Dendritic cell treated with granulocyte-macrophage colony-stimulating factor and Interleukin-4, amounts not matched to agents 40 ng/mL and 50 ng/mL, for 4 days (primary cell): Measurements from ENCODE around the gene ELOVL1.

ENCODE experiments used
- H3K27ac Mint-ChIP-seq: one replicate; pipeline ENCODE4 v1.8.0; 2022; ENCODE audit warnings: mild to moderate bottlenecking, mixed read lengths
- H3K27me3 Mint-ChIP-seq: one replicate; pipeline ENCODE4 v1.8.0; 2022; ENCODE audit warnings: mild to moderate bottlenecking, mixed read lengths
- H3K36me3 Mint-ChIP-seq: one replicate; pipeline ENCODE4 v1.8.0; 2022; ENCODE audit warnings: low read depth, mixed read lengths
- H3K4me1 Mint-ChIP-seq: one replicate; pipeline ENCODE4 v1.8.0; 2022; ENCODE audit warnings: low read depth, mixed read lengths
- H3K4me3 Mint-ChIP-seq: one replicate; pipeline ENCODE4 v1.8.0; 2022; ENCODE audit warnings: mild to moderate bottlenecking, moderate library complexity, mixed read lengths
- H3K9me3 Mint-ChIP-seq: one replicate; pipeline ENCODE4 v1.8.0; 2022; ENCODE audit warnings: mixed read lengths
- intact Hi-C: fragments of 100-400 bp; cut with micrococcal nuclease; formaldehyde crosslinking; loops from one replicate; pipeline ENCODE4 v1.15.0; 2022

Gene ELOVL1

DNA sequence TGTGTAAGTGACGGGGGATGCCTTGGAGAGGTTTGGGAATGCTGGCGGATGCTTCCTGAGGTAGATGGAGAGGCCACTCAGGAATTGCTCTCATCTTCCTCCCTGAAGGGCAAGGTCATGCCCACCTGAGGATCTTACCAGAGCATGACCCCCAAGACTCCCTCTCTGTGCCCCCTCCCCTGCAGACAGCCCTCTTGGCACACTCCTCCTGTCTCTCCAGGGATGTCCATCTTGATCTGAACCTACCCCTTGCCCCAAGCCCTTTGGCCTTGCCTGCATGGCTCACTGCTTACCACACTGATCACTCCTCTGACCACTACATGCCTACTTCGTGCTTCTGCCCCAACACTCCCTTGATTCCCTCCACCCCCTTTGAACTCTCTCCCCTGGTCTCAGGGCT, 48.0 kb downstream of the ELOVL1 start:
- Mint-ChIP-seq H3K27me3 (no peaks in the 10 kb centered on the region), H3K4me1 (peaks cover 41% of the 10 kb centered on the region), H3K36me3 (no peaks in the 10 kb centered on the region), H3K4me3 (no peak overlapping the region), H3K27ac (peak overlapping the region; percentile 1), H3K9me3 (no peaks in the 10 kb centered on the region)
- intact Hi-C loops = no loop called here

DNA sequence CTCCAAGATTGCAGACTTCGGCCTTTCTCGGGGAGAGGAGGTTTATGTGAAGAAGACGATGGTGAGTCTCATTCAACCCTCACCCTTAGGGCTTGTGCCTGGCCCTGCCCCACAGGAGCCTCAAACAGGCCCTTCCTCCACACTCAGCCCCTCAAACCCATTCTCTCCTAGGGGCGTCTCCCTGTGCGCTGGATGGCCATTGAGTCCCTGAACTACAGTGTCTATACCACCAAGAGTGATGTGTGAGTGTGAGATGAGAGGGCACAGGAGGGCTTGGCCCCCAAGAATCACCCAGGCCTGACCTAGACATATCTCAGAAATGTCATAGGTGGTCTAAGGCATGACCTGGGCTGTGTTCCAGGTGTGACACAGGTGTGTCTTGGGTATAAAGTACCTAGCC, 48.5 kb downstream of the ELOVL1 start:
- Mint-ChIP-seq H3K4me3 (no peak overlapping the region), H3K36me3 (no peaks in the 10 kb centered on the region), H3K27me3 (no peaks in the 10 kb centered on the region), H3K9me3 (no peaks in the 10 kb centered on the region), H3K27ac (no peak overlapping the region), H3K4me1 (peaks cover 38% of the 10 kb centered on the region)
- intact Hi-C loops = no loop called here

DNA sequence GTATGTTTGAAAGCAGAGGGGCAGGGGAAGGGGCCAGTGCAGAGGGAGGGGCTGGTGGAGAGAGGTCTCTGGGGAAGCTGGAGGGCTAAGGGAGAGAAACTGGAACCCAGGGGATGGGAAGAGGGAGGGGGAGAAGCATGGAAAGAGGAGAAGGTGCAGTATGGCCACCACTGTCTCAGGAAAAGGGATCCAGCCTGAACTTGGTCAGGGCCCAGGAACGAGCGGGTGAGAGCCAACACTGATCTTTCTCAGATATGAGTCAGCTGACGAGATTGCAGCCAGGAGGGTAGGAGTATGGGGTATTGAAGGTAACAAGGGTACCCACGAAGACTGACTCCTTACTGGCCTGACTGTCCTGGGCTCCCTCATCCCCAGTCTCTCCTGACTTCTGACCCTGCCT, 49.0 kb downstream of the ELOVL1 start:
- intact Hi-C loops = no loop called here
- no peaks in the 10 kb centered on the region for H3K27me3 Mint-ChIP-seq
- peaks cover 35% of the 10 kb centered on the region for H3K4me1 Mint-ChIP-seq
- no peaks in the 10 kb centered on the region for H3K36me3 Mint-ChIP-seq
- H3K9me3 Mint-ChIP-seq = no peaks in the 10 kb centered on the region
- no peak overlapping the region for H3K4me3 Mint-ChIP-seq
- no peak overlapping the region for H3K27ac Mint-ChIP-seq

DNA sequence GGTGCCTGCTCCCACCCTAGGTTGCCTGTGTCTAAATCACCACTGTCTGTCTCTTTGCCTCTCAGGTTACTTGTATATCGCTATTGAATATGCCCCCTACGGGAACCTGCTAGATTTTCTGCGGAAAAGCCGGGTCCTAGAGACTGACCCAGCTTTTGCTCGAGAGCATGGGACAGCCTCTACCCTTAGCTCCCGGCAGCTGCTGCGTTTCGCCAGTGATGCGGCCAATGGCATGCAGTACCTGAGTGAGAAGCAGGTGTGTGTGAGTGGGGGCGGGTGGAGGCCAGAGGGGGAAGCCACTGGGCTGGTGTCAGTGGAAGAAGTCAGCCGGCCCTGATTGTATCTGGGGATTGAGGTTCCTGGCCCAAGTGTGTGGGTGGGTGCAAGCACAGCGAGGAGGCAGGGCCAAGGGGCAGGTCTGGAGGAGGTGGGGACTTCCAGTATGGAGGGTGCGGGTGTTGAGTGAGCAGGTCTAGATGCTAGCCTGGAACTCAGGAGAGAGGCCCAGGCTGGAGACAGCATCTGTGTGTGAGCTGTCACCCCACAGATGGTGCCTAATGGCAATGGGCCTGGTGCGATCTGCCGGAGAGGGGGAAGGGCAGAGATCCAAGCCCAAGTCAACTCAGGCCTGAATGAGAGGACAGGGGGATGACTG, 49.9 kb downstream of the ELOVL1 start:
- Mint-ChIP-seq H3K4me3 (no peak overlapping the region), H3K36me3 (no peaks in the 10 kb centered on the region), H3K27ac (no peak overlapping the region), H3K9me3 (no peaks in the 10 kb centered on the region), H3K4me1 (peaks cover 35% of the 10 kb centered on the region), H3K27me3 (no peaks in the 10 kb centered on the region)
- intact Hi-C loops = no loop called here

DNA sequence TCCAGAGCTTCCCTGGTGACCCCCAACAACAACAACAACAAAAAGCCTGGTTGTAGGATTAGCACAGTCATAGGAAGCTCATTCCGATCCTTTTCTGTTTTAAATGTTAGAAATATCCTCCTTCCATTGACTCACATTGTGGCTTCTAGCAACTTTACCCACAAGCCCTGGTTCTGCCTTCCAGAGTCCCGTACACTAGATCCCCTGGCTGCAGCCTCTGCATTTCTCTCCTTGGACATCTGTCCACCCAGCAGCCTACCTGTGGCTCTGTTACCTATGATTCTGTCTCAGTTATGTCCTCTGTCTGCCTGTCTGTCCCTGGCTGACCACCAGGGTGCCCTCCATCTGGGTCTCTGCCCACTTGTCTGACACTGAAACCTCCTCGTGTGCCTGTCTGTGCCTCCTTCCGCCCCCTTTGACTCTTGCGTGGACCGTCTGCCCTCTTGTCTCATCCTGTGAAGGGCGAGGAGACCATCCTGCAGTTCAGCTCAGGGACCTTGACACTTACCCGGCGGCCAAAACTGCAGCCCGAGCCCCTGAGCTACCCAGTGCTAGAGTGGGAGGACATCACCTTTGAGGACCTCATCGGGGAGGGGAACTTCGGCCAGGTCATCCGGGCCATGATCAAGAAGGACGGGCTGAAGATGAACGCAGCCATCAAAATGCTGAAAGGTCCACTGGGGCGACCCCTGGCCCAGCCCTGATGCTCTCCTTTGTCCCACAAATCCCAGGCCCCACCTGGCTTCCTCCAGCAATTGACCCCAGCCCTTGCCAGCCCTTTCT, 50.9 kb downstream of the ELOVL1 start:
- Mint-ChIP-seq H3K4me1 (peaks cover 43% of the 10 kb centered on the region), H3K4me3 (no peak overlapping the region), H3K27me3 (no peaks in the 10 kb centered on the region), H3K9me3 (no peaks in the 10 kb centered on the region), H3K36me3 (no peaks in the 10 kb centered on the region), H3K27ac (no peak overlapping the region)
- intact Hi-C loops = no loop called here

DNA sequence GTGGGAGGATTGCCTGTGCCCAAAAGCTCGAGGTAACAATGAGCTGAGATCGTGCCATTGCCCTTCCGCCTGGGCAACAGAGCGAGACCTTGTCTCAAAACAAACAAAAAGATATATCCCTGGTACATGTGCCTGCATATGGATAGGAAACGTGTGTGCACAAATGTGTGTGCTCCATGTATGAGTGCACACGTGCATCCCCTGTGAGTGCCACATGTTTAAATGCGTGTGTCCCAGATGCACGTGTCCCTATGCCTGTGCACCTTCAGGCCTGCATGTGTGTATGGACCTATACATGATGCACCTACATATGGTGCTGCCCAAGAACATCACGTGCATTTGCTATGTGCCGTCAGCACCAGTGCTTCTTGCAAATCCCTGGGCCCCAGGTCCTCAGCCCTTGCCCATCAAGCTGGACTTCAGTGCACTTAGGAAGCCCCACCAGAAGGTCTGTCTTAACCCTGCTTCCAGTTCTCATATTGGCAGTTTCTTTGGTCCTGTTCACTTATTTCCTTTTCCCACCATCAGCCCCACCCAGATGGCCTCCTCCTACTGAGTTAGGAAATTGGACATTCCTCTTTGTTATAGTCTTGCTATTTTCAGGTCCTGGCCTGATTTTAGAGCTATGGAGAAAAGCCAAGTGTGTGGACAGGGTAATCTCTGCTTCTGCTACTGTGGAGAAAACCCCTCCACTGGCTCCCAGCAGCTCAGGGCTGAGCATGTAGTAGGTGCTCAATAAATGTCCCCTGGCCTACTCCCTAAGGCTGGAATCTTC, 51.7 kb downstream of the ELOVL1 start:
- H3K27me3 Mint-ChIP-seq = no peaks in the 10 kb centered on the region
- H3K27ac Mint-ChIP-seq = no peak overlapping the region
- H3K36me3 Mint-ChIP-seq = no peaks in the 10 kb centered on the region
- H3K4me3 Mint-ChIP-seq = no peak overlapping the region
- intact Hi-C loops = no loop called here
- no peaks in the 10 kb centered on the region for H3K9me3 Mint-ChIP-seq
- H3K4me1 Mint-ChIP-seq = peaks cover 43% of the 10 kb centered on the region

DNA sequence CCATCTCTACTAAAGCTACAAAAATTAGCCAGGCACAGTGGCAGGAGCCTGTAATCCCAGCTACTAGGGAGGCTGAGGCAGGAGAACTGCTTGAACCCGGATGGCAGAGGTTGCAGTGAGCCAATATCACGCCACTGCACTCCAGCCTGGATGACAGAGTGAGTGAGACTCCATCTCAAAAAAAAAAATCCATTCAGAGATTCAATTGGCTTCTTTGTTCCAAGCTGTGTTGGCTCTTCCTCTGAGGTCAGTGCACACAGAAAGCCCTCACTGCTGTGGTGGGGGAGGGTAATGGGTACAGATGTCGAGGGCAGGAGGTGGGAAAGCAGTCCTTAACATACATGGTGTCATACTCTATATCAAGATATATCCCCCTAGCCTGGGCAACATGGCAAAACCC, 52.3 kb downstream of the ELOVL1 start:
- Mint-ChIP-seq H3K4me1 (peaks cover 43% of the 10 kb centered on the region), H3K27ac (no peak overlapping the region), H3K4me3 (no peak overlapping the region), H3K9me3 (no peaks in the 10 kb centered on the region), H3K36me3 (no peaks in the 10 kb centered on the region), H3K27me3 (no peaks in the 10 kb centered on the region)
- intact Hi-C loops = no loop called here

DNA sequence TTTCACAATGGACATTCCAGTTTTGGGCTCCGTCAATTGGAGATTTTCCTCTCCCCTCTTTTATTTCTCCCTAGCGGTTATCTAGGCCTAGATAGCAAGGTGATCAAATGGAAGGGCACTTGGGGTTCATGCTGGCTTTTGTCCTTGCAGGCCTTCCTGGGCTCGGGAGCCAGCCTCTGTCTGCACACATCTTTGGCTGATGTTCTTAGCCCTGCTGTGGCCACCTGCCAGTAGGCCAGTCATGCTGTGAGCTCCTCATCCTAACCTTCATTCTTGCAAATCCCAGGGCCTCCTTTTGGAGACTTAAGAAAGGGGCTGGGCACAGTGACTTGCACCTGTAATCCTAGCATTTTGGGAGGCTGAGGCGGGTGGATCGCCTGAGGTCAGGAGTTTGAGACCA, 53.6 kb downstream of the ELOVL1 start:
- Mint-ChIP-seq H3K9me3 (no peaks in the 10 kb centered on the region), H3K27me3 (no peaks in the 10 kb centered on the region), H3K27ac (no peak overlapping the region), H3K36me3 (no peaks in the 10 kb centered on the region), H3K4me1 (peaks cover 34% of the 10 kb centered on the region), H3K4me3 (no peak overlapping the region)
- intact Hi-C loops = no loop called here

DNA sequence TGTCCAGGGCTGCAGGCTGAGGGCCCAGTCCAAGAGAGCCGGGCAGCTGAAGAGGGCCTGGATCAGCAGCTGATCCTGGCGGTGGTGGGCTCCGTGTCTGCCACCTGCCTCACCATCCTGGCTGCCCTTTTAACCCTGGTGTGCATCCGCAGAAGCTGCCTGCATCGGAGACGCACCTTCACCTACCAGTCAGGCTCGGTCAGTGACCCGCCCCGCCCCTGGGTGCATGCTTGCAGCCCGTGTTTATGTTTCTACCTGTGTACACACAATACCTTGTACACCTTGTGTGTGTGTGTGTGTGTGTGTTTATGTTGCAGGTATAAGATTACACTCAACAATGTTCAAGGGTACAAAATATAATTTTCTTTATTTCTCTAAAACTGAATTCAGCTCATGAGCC, 54.0 kb downstream of the ELOVL1 start:
- Mint-ChIP-seq H3K27ac (no peak overlapping the region), H3K4me3 (no peak overlapping the region), H3K27me3 (no peaks in the 10 kb centered on the region), H3K4me1 (peaks cover 34% of the 10 kb centered on the region), H3K9me3 (no peaks in the 10 kb centered on the region), H3K36me3 (no peaks in the 10 kb centered on the region)
- intact Hi-C loops = no loop called here
